GM12878 (cell line): Measurements from ENCODE around the gene MARS1. TPM values are rescaled to one million over a fixed set of nuclear protein-coding genes. Genes with fewer than 3 reads are reported as not detected.

Experiments used
- CBFB ChIP-seq: IDR thresholded peaks from 2 replicates; pipeline ENCODE4 v1.6.1; 2016; ENCODE audit warnings: antibody characterized with exemption, low read depth
- CHD1 ChIP-seq: IDR thresholded peaks from 2 replicates; pipeline ENCODE4 v1.6.1; 2012; ENCODE audit warnings: low read depth, low read length, improper control_type of control experiment
- CREM ChIP-seq: IDR thresholded peaks from 2 replicates; pipeline ENCODE4 v1.6.1; 2014; ENCODE audit warnings: antibody characterized with exemption, low read depth
- NKRF ChIP-seq: fragments of 450-650 bp; conservative IDR thresholded peaks from 2 replicates; pipeline ENCODE4 v1.6.1; 2017; ENCODE audit warnings: mild to moderate bottlenecking, moderate library complexity
- STAT1 ChIP-seq: fragments of 450-650 bp; conservative IDR thresholded peaks from 2 replicates; pipeline ENCODE4 v1.6.1; 2014; ENCODE audit warnings: antibody characterized with exemption, mild to moderate bottlenecking
- ZNF217 ChIP-seq: fragments of 450-650 bp; IDR thresholded peaks from 2 replicates; pipeline ENCODE4 v1.6.1; 2017; ENCODE audit warnings: antibody characterized with exemption, mild to moderate bottlenecking
- ZNF622 ChIP-seq: fragments of 450-650 bp; IDR thresholded peaks from 2 replicates; pipeline ENCODE4 v1.6.1; 2017; ENCODE audit warnings: mild to moderate bottlenecking, inconsistent platforms
- polyA plus RNA-seq, 11 experiments: library from polyadenylated mRNA; depleted of rRNA in 4 of 11; unstranded in 6 of 11; stranded (reverse) in 5 of 11; fragments of >200 nt; fragmentation: Nextera tagmentation in 4 of 11; fragmentation: Illumina TruSeq in 1 of 11; extraction: Ambion mirVana in 4 of 11; extraction: Trizol in 1 of 11; gene quantifications; 1 replicate in 1 of 11; 2 replicates in 10 of 11; pipeline versions ENCODE4 v1.2.1 to v1.2.3, GENCODE V29; 2011 to 2016; ENCODE audit warnings: inconsistent platforms in 2 of 11, missing spikeins in 2 of 11, low read depth in 1 of 11
- total RNA-seq, 4 experiments: library from RNA; depleted of rRNA in 3 of 4; stranded (reverse); fragments of >200 nt in 3 of 4; fragmentation: Illumina TruSeq in 1 of 4; extraction: Trizol in 1 of 4; gene quantifications; 2 replicates each; pipeline versions ENCODE4 v1.2.1 to v1.2.3, GENCODE V29; 2013 to 2021
- TF ChIP-seq, protein P1 (sequence below): fragments of 450-650 bp; IDR thresholded peaks from 2 replicates; pipeline ENCODE4 v1.6.1; 2018; ENCODE audit warnings: mild to moderate bottlenecking, low read depth, moderate library complexity; ENCODE audit not compliant: partially characterized antibody
- TF ChIP-seq, protein P2 (sequence below): IDR thresholded peaks from 2 replicates; pipeline ENCODE4 v1.6.1; 2011; ENCODE audit warnings: low read depth, mild to moderate bottlenecking, low read length, moderate library complexity, borderline replicate concordance; ENCODE audit errors: extremely low read depth
- TF ChIP-seq, protein P3 (sequence below), 3 experiments: IDR thresholded peaks in 2 of 3; conservative IDR thresholded peaks in 1 of 3; 2 replicates each; pipeline ENCODE4 v1.5.1; 2011; ENCODE audit warnings: low read depth in 3 of 3, low read length in 3 of 3, mild to moderate bottlenecking in 3 of 3, control low read depth in 2 of 3, moderate library complexity in 2 of 3, inconsistent platforms in 1 of 3, mixed read lengths in 1 of 3; ENCODE audit not compliant: control insufficient read depth in 2 of 3, insufficient read depth in 1 of 3; ENCODE audit errors: extremely low read depth in 1 of 3

MARS1 gene
- total and polyA plus RNA-seq, 10 of the 15 experiments (the other 5 are each of a cell fraction or from before 2014, with no cell fraction given), result 72.3 to 270 (median 153) TPM

- TF ChIP-seq, protein P1, sequence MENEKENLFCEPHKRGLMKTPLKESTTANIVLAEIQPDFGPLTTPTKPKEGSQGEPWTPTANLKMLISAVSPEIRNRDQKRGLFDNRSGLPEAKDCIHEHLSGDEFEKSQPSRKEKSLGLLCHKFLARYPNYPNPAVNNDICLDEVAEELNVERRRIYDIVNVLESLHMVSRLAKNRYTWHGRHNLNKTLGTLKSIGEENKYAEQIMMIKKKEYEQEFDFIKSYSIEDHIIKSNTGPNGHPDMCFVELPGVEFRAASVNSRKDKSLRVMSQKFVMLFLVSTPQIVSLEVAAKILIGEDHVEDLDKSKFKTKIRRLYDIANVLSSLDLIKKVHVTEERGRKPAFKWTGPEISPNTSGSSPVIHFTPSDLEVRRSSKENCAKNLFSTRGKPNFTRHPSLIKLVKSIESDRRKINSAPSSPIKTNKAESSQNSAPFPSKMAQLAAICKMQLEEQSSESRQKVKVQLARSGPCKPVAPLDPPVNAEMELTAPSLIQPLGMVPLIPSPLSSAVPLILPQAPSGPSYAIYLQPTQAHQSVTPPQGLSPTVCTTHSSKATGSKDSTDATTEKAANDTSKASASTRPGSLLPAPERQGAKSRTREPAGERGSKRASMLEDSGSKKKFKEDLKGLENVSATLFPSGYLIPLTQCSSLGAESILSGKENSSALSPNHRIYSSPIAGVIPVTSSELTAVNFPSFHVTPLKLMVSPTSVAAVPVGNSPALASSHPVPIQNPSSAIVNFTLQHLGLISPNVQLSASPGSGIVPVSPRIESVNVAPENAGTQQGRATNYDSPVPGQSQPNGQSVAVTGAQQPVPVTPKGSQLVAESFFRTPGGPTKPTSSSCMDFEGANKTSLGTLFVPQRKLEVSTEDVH, result no peak
- TF ChIP-seq, protein P2, sequence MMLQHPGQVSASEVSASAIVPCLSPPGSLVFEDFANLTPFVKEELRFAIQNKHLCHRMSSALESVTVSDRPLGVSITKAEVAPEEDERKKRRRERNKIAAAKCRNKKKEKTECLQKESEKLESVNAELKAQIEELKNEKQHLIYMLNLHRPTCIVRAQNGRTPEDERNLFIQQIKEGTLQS, result no peak
- TF ChIP-seq STAT1, result no peak
- TF ChIP-seq CHD1, result no peak
- no peak for TF ChIP-seq CREM
- TF ChIP-seq, protein P3, sequence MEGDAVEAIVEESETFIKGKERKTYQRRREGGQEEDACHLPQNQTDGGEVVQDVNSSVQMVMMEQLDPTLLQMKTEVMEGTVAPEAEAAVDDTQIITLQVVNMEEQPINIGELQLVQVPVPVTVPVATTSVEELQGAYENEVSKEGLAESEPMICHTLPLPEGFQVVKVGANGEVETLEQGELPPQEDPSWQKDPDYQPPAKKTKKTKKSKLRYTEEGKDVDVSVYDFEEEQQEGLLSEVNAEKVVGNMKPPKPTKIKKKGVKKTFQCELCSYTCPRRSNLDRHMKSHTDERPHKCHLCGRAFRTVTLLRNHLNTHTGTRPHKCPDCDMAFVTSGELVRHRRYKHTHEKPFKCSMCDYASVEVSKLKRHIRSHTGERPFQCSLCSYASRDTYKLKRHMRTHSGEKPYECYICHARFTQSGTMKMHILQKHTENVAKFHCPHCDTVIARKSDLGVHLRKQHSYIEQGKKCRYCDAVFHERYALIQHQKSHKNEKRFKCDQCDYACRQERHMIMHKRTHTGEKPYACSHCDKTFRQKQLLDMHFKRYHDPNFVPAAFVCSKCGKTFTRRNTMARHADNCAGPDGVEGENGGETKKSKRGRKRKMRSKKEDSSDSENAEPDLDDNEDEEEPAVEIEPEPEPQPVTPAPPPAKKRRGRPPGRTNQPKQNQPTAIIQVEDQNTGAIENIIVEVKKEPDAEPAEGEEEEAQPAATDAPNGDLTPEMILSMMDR (IDR thresholded peaks at IDR 0.05 in 2 of 3, conservative IDR thresholded peaks at IDR 0.05 in 1 of 3; ENCODE audit: control insufficient read depth in 2 of 3, extremely low read depth in 1 of 3, insufficient read depth in 1 of 3, low read depth in 3 of 3, low read length in 3 of 3), result no peak
- no peak for TF ChIP-seq NKRF
- TF ChIP-seq ZNF217, result no peak
- TF ChIP-seq ZNF622, result no peak
- no peak for TF ChIP-seq CBFB
Observed at GRCh38 chr12:57469296-57470164, 18.3 kb upstream of the MARS1 start (continued).
